ENCODE data around the gene CTSD. TPM values are rescaled to one million over a fixed set of nuclear protein-coding genes. Genes with fewer than 3 reads are reported as not detected.

Gene CTSD
- total RNA-seq, 1 experiment from 2014 or later, result 127 TPM

DNA sequence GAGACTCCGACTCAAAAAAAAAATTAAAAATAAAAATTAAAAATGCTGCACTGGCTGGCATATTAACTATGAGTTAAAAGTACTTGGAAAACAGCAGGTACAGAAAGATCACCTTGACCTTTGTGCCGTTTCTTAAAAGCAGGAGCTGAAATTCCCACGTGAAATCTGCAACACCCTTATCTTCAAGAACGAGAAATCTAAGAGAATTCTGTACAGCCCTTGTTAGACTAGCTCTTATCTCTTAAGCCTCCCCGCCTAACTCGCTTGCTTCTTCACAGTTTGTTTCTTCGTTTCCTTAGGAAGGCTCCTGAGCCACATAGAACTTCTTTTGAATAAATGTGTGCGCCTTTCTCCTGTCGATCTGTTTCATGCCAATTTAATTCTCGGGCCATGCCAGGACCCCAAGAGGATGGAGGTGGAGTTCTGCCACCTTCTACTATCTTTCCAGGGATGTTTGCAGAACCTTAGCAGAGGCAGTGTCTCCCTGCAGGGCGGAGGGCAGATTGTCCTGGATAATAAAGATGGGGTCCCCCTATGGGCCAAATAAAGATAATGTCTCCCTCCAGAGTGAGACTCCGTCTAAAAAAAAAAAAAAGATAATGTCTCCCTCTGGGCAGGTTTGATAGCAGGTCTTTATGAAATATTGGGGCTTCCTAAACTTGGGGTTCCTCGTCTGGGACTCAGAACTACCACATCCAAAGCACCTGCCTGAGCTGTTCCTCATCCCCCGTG is 43.7 kb upstream of the CTSD start:
- H3K4me1 ChIP-seq (ENCODE audit: control insufficient read depth in 1 of 2, insufficient read depth in 2 of 2, low read length in 2 of 2), result no peaks in the 10 kb centered on the region
- DNase-seq (ENCODE audit: low read depth, low spot score) (no peak), ATAC-seq (peak; percentile 74)
- no peaks in the 10 kb centered on the region for H3K79me2 ChIP-seq (ENCODE audit: insufficient read depth, low read length)
- intact Hi-C loops (cut with micrococcal nuclease), result no loop called here
- no TSS peak for BruUV-seq (replicated peaks)
- H3K4me3 ChIP-seq (replicated peaks in 1 of 2; ENCODE audit: low read depth in 1 of 2, low read length in 2 of 2), result no peak overlapping the region
- no peaks in the 10 kb centered on the region for H4K20me1 ChIP-seq (ENCODE audit: insufficient read depth)
- H3K4me2 ChIP-seq (ENCODE audit: low read length), result no peak overlapping the region
- no peaks in the 10 kb centered on the region for H3K9me3 ChIP-seq (ENCODE audit: control insufficient read depth in 1 of 2, insufficient read depth in 1 of 2, low read depth in 1 of 2, low read length in 2 of 2)
- no peaks in the 10 kb centered on the region for H3K9me2 ChIP-seq (ENCODE audit: insufficient read depth)
- H3K27me3 ChIP-seq (ENCODE audit: insufficient read depth, low read length), result no peaks in the 10 kb centered on the region
- no peak overlapping the region for H3K9ac ChIP-seq (ENCODE audit: low read length)
- H3K36me3 ChIP-seq (ENCODE audit: control insufficient read depth in 1 of 2, insufficient read depth in 2 of 2, low read length in 2 of 2), result no peaks in the 10 kb centered on the region
- H3K27ac ChIP-seq (ENCODE audit: low read depth, low read length), result no peak overlapping the region
- POLR2A ChIA-PET, result no interaction called here
- TF ChIP-seq, protein P1, sequence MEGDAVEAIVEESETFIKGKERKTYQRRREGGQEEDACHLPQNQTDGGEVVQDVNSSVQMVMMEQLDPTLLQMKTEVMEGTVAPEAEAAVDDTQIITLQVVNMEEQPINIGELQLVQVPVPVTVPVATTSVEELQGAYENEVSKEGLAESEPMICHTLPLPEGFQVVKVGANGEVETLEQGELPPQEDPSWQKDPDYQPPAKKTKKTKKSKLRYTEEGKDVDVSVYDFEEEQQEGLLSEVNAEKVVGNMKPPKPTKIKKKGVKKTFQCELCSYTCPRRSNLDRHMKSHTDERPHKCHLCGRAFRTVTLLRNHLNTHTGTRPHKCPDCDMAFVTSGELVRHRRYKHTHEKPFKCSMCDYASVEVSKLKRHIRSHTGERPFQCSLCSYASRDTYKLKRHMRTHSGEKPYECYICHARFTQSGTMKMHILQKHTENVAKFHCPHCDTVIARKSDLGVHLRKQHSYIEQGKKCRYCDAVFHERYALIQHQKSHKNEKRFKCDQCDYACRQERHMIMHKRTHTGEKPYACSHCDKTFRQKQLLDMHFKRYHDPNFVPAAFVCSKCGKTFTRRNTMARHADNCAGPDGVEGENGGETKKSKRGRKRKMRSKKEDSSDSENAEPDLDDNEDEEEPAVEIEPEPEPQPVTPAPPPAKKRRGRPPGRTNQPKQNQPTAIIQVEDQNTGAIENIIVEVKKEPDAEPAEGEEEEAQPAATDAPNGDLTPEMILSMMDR (IDR thresholded peaks at IDR 0.05 in 2 of 3, conservative IDR thresholded peaks at IDR 0.05 in 1 of 3; ENCODE audit: borderline replicate concordance in 1 of 3, insufficient read depth in 1 of 3, low read depth in 2 of 3, low read length in 2 of 3), result peak in 2 of 3 experiments; percentile 21 to 23; a peak in 1 of 6 replicates
- TF ChIP-seq RAD21 (IDR thresholded peaks at IDR 0.05; ENCODE audit: low read depth), result peak; percentile 24; the same call in 1 of the 2 replicates
- no peak for TF ChIP-seq EZH2 (IDR thresholded peaks at IDR 0.05)
- CTCF ChIA-PET, result no interaction called here
- RAD21 ChIA-PET (ENCODE audit: low non-redundant PET in 1 of 2, low total read pairs in 2 of 2, uncharacterized antibody in 2 of 2, unreplicated experiment in 2 of 2), result no interaction called here
- no peak overlapping the region for H2AFZ ChIP-seq (ENCODE audit: low read depth, low read length, poor library complexity, severe bottlenecking)

DNA sequence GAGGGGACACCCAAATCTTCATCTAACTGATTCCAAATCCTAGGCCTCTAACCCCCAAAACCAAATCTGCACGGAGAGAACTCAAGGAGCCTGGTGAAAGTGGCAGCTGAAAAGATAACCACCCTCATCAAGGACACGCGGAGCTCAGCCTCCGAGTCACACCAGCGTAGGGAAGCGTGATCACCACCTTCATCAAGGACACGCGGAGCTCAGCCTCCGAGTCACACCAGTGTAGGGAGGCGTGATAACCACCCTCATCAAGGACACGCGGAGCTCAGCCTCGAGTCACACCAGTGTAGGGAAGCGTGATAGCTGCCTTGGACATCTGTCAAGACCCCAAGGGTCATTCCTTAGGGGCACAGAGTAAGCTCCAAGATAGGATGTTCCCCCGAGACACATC is 41.8 kb upstream of the CTSD start:
- DNase-seq (ENCODE audit: low read depth, low spot score) (no peak), ATAC-seq (no peak)
- no peaks in the 10 kb centered on the region for H3K9me2 ChIP-seq (ENCODE audit: insufficient read depth)
- intact Hi-C loops (cut with micrococcal nuclease), result no loop called here
- no peak overlapping the region for H2AFZ ChIP-seq (ENCODE audit: low read depth, low read length, poor library complexity, severe bottlenecking)
- POLR2A ChIA-PET, result no interaction called here
- H3K27ac ChIP-seq (ENCODE audit: low read depth, low read length), result no peak overlapping the region
- H3K27me3 ChIP-seq (ENCODE audit: insufficient read depth, low read length), result no peaks in the 10 kb centered on the region
- no peaks in the 10 kb centered on the region for H3K9me3 ChIP-seq (ENCODE audit: control insufficient read depth in 1 of 2, insufficient read depth in 1 of 2, low read depth in 1 of 2, low read length in 2 of 2)
- CTCF ChIA-PET, result interaction anchor here (0.7 to 1.1 kb wide), 2 partner anchors 77 to 153 kb away, joined by 3 to 4 read pairs; no protein-coding TSS in a partner anchor
- H3K36me3 ChIP-seq (ENCODE audit: control insufficient read depth in 1 of 2, insufficient read depth in 2 of 2, low read length in 2 of 2), result no peaks in the 10 kb centered on the region
- no TSS peak for BruUV-seq (replicated peaks)
- no peaks in the 10 kb centered on the region for H3K4me1 ChIP-seq (ENCODE audit: control insufficient read depth in 1 of 2, insufficient read depth in 2 of 2, low read length in 2 of 2)
- H3K4me2 ChIP-seq (ENCODE audit: low read length), result no peak overlapping the region
- RAD21 ChIA-PET (ENCODE audit: low non-redundant PET in 1 of 2, low total read pairs in 2 of 2, uncharacterized antibody in 2 of 2, unreplicated experiment in 2 of 2), result no interaction called here
- no peaks in the 10 kb centered on the region for H4K20me1 ChIP-seq (ENCODE audit: insufficient read depth)
- no peaks in the 10 kb centered on the region for H3K79me2 ChIP-seq (ENCODE audit: insufficient read depth, low read length)
- no peak overlapping the region for H3K4me3 ChIP-seq (replicated peaks in 1 of 2; ENCODE audit: low read depth in 1 of 2, low read length in 2 of 2)
- no peak overlapping the region for H3K9ac ChIP-seq (ENCODE audit: low read length)
- TF ChIP-seq, protein P1 (IDR thresholded peaks at IDR 0.05 in 2 of 3, conservative IDR thresholded peaks at IDR 0.05 in 1 of 3; ENCODE audit: borderline replicate concordance in 1 of 3, insufficient read depth in 1 of 3, low read depth in 2 of 3, low read length in 2 of 3), result no peak
- TF ChIP-seq JUND (IDR thresholded peaks at IDR 0.05) (no peak), FOSL1 (IDR thresholded peaks at IDR 0.05; ENCODE audit: low read depth) (no peak), ZFX (IDR thresholded peaks at IDR 0.05) (no peak), EGR1 (IDR thresholded peaks at IDR 0.05; ENCODE audit: low read depth) (no peak), SRF (IDR thresholded peaks at IDR 0.05; ENCODE audit: low read depth) (no peak), ELF1 (IDR thresholded peaks at IDR 0.05; ENCODE audit: borderline replicate concordance, low read depth) (no peak), SIN3A (IDR thresholded peaks at IDR 0.05; ENCODE audit: low read depth) (no peak), POLR2A (IDR thresholded peaks at IDR 0.05; ENCODE audit: borderline replicate concordance, extremely low read depth, insufficient read depth, insufficient read length) (no peak), EZH2phosphoT487 (IDR thresholded peaks at IDR 0.05; ENCODE audit: borderline replicate concordance) (no peak)
- TF ChIP-seq, protein P2, sequence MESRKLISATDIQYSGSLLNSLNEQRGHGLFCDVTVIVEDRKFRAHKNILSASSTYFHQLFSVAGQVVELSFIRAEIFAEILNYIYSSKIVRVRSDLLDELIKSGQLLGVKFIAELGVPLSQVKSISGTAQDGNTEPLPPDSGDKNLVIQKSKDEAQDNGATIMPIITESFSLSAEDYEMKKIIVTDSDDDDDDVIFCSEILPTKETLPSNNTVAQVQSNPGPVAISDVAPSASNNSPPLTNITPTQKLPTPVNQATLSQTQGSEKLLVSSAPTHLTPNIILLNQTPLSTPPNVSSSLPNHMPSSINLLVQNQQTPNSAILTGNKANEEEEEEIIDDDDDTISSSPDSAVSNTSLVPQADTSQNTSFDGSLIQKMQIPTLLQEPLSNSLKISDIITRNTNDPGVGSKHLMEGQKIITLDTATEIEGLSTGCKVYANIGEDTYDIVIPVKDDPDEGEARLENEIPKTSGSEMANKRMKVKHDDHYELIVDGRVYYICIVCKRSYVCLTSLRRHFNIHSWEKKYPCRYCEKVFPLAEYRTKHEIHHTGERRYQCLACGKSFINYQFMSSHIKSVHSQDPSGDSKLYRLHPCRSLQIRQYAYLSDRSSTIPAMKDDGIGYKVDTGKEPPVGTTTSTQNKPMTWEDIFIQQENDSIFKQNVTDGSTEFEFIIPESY (IDR thresholded peaks at IDR 0.05; ENCODE audit: extremely low read depth, insufficient replicate concordance, low read length), result no peak
- TF ChIP-seq, protein P3, sequence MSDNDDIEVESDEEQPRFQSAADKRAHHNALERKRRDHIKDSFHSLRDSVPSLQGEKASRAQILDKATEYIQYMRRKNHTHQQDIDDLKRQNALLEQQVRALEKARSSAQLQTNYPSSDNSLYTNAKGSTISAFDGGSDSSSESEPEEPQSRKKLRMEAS (IDR thresholded peaks at IDR 0.05), result no peak

All from HCT116 (cell line).